Bronchial epithelial cell (primary cell): ENCODE data around the gene DBF4B. TPM values are rescaled to one million over a fixed set of nuclear protein-coding genes. Genes with fewer than 3 reads are reported as not detected.
"Not testable (repeated sequence)": the region's sequence is repeated elsewhere in the genome, so short reads cannot be mapped to it uniquely, and the experiment has no call there.

Experiments used
- DNase-seq: peaks from one replicate; pipeline ENCODE4 v3.0.0-alpha.2; 2010; ENCODE audit warnings: low read depth
- FAIRE-seq: peaks from 2 replicates; lab custom pipeline; 2011; peaks lifted over from hg19 to GRCh38; lab: Jason Lieb, UNC
- H3K27me3 ChIP-seq: 2 replicates; pipeline ENCODE4 v1.5.1; 2011; ENCODE audit warnings: low read length; ENCODE audit not compliant: control insufficient read depth, insufficient read depth
- H3K36me3 ChIP-seq: 2 replicates; pipeline ENCODE4 v1.5.1; 2011; ENCODE audit warnings: low read length; ENCODE audit not compliant: control insufficient read depth, insufficient read depth
- H3K4me3 ChIP-seq: 2 replicates; pipeline ENCODE4 v1.5.1; 2011; ENCODE audit warnings: mild to moderate bottlenecking, low read depth, low read length, control low read depth
- total RNA-seq: library from RNA; depleted of rRNA; stranded (reverse); fragments of >200 nt; gene quantifications from 2 replicates; pipeline ENCODE4 v1.2.1, GENCODE V29; 2014
- TF ChIP-seq, protein P1 (sequence below): IDR thresholded peaks from 2 replicates; pipeline ENCODE4 v1.5.1; 2011; ENCODE audit warnings: mild to moderate bottlenecking, moderate library complexity, low read length, control low read depth, inconsistent platforms; ENCODE audit not compliant: insufficient read depth, severe bottlenecking

Gene DBF4B
- total RNA-seq, 1 donor from 2014 or later = 0.79 TPM

- no peak for DNase-seq
- Histone ChIP-seq H3K36me3 (no peaks in the 10 kb centered on the region), H3K27me3 (no peaks in the 10 kb centered on the region), H3K4me3 (peak overlapping the region; percentile 68)
- TF ChIP-seq, protein P1, sequence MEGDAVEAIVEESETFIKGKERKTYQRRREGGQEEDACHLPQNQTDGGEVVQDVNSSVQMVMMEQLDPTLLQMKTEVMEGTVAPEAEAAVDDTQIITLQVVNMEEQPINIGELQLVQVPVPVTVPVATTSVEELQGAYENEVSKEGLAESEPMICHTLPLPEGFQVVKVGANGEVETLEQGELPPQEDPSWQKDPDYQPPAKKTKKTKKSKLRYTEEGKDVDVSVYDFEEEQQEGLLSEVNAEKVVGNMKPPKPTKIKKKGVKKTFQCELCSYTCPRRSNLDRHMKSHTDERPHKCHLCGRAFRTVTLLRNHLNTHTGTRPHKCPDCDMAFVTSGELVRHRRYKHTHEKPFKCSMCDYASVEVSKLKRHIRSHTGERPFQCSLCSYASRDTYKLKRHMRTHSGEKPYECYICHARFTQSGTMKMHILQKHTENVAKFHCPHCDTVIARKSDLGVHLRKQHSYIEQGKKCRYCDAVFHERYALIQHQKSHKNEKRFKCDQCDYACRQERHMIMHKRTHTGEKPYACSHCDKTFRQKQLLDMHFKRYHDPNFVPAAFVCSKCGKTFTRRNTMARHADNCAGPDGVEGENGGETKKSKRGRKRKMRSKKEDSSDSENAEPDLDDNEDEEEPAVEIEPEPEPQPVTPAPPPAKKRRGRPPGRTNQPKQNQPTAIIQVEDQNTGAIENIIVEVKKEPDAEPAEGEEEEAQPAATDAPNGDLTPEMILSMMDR = no peak
- FAIRE-seq = no peak
These were observed 587 bp upstream of the DBF4B start for GRCh38 chr17:44707755-44708400.

GRCh38 chr17:44719444-44719843 is 11.0 kb downstream of the DBF4B start:
- Histone ChIP-seq H3K27me3 (no peaks in the 10 kb centered on the region), H3K36me3 (no peaks in the 10 kb centered on the region), H3K4me3 (no peak overlapping the region)
- TF ChIP-seq, protein P1 = no peak
- DNase-seq (no peak), FAIRE-seq (no peak)

DNA sequence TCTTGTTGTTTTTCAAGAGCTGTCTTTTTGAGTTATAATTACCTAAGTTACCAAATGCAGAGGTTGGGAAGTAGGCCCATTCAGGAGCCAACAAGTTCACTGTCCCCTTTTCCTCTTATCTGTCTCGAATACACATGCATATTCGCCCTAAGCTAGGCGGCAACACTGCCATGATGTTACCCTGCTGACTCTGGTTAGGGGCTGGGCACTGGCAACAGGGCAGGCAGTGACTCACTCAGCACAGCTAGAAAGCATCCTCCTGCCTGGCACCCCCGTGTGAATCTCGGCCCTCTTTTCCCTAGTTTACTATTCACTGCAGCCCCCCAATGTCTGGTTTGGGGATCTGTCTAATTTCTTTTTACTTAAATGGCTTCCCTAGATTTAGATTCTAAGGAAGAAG is 13.8 kb downstream of the DBF4B start:
- Histone ChIP-seq H3K36me3 (no peaks in the 10 kb centered on the region), H3K27me3 (no peaks in the 10 kb centered on the region), H3K4me3 (no peak overlapping the region)
- DNase-seq = no peak
- TF ChIP-seq, protein P1 = no peak
- FAIRE-seq = no peak

DNA sequence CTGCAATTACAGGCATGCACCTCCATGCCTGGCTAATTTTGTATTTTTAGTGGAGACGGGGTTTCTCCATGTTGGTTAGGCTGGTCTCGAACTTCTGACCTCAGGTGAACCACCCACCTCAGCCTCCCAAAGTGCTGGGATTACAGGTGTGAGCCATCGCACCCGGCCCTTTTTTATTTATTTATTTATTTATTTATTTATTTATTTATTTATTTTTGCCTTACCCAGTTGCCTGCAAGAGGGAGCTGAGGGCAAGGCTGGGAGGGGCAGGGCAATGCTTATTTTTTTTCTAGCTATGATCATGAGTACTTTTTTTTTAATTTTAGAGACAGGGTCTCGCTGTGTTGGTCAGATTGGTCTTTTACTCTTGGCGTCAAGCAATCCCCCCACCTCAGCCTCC is 17.7 kb downstream of the DBF4B start:
- not testable (repeated sequence) for DNase-seq, H3K27me3 ChIP-seq, H3K4me3 ChIP-seq, FAIRE-seq, H3K36me3 ChIP-seq

- TF ChIP-seq, protein P1 = peak; percentile 54
- DNase-seq = peak; percentile 43
- Histone ChIP-seq H3K36me3 (peaks cover 2% of the 10 kb centered on the region), H3K4me3 (no peak overlapping the region), H3K27me3 (no peaks in the 10 kb centered on the region)
- no peak for FAIRE-seq
These were observed 25.3 kb downstream of the DBF4B start for GRCh38 chr17:44733753-44734152.

DNA sequence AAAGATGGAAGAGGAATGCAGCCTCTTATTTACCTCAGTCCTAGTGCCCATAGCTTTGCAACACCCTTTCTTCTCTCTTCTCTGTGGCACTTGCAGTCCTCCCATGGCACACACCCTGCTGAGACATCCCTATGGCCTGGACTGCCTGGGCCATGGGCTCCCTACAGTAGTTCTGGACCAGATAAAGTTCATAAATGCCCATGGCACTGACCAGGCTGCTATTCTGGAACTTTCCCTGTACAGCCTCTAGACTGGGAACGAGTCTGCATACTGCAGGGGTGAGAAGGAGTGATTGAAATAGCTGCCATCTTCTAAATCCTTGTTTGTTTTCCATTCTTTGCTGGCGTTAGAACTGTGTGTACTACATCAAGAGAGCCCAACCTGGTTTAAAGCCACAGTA is 25.8 kb downstream of the DBF4B start:
- no peaks in the 10 kb centered on the region for H3K27me3 ChIP-seq
- H3K36me3 ChIP-seq = peaks cover 3% of the 10 kb centered on the region
- peak; percentile 52 for FAIRE-seq
- DNase-seq = no peak
- no peak overlapping the region for H3K4me3 ChIP-seq
- TF ChIP-seq, protein P1 = no peak
